Epidermal melanocyte (primary cell): ENCODE data around the gene BCAR3.
A peak's percentile ranks its signal among the peaks of the same experiment; 100 is the strongest.
"Not testable (repeated sequence)": the region's sequence is repeated elsewhere in the genome, so short reads cannot be mapped to it uniquely, and the experiment has no call there.

Source experiments
- DNase-seq: peaks from one replicate; pipeline ENCODE4 v3.0.0; 2011; ENCODE audit warnings: low spot score; ENCODE audit not compliant: insufficient read length

Gene BCAR3

DNA sequence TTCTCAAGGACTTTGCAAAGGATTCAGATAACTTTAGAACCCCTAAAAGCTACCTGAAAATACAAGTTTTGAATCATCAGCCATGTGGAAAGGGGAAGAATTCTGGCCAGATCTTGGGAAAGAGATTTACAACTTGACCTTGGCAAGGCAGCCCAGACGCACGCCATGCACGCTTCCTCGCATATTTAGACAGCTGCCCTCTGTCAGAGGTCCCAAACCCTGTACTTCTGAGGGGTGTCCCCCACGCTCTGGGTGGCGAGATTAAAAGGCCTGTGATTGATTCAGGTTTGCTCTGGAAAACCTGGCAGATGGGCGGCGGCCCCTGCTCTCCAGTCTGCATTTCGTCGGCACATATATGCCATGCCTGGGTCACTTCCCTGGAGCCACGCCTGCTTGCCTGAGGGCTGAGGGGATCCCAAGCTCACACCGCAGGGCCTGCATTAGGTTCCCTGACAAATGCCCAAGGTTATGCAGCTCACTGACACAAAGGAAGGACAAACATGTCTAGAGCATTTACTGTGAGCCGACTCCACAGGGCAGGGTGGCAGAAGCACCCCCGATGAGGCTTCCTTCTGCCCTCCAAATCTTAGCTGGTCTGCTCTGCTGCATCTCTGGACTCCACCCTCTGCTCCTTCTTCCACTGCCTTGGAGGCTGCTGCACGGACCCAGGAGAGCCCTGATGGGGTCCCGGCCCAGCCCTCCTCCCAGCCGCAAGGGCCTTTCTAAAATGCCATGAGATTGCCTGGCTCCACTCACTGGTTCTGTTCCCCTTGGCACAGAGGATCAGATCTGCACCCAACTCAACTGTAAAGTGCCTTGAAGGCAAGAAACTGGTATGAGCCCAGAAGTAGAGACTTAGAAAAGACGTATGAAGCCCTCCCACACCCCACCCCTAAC lies 103.9 kb downstream of the BCAR3 start:
- DNase-seq = no peak

DNA sequence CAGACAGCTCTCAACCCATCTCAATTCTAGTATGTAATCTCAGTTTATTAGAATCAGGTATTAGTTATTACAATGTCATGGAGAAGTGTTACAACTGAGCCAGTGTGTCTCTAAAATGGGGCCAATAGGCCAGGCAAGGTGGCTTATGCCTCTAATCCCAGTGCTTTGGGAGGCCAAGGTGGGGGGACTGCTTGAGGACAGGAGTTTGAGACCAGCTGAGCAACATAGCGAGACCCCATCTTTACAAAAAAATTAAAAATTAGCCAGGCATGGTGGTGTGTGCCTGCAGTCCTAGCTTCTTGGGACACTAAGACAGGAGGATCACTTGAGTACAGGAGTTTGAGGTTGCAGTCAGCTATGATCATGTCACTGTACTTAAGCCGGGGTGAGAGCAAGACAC lies 104.9 kb downstream of the BCAR3 start:
- no peak for DNase-seq

DNA sequence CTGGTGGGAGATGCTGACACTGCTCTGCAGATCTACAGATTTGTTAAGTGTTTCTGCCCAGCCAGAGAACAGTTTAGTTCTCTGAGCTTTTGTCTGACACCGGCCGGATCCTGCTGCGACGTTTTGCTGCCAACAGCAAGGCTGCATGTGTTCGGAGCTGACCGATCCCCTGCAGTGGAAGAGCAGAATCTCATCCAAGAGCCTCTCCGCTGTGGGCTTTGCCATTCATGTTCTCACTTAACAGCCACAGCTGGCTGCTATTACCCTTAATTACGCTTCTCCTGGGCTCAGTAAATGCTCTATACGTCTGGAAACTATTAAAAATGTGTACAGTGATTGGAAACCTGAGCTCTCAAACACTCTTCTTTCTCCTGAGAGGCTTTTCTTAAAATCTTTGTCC lies 105.3 kb downstream of the BCAR3 start:
- DNase-seq = no peak

DNA sequence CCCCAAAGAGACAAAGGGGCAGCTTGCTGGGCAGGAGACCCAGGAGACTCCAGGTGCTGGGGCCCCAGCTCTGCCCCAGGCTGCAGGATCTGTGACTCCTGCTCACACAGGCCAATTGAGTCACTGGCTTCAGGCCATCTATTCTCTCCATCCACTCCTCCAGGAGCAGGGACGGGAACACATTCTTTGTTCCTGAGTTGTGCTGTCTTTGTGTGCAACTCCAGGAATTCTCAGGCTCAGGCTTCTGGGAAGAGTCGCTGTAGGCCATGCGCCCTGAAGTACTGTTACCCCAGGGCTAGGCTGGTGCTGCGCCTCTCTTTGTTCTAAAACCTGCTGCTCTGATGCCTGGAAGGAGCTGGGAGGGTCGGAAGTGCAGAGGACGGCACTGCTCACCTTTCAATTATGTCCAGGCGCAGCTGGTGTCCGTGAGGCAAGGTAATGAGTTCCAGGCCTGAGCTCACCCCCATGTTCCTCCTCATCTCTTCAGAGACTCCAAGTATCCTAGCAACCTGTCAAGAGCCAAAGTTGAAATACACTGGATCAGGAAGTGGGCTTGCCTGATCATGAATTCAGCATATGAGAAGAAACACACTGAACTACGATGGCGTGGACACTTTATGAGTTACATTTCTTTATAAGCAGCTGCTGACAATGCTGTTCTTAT lies 105.9 kb downstream of the BCAR3 start:
- no peak for DNase-seq

DNA sequence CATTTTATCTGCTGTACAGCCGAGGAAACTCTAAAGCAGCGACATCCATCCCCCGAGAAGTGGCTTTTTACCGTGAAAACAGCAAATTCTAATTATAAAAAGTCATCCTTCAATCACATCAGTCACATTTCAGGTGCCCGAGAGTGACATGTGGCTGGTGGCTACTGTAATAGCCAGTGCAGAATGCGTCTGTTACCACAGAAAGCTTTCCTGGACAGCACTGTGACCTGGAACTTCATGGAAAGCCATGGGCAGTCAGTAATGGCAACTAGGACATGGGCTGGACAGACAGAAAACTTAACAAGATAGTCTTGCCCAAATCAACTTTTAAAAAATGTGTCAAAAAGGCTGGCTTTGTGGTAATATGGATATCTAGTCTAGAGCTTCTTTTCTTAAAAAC lies 106.6 kb downstream of the BCAR3 start:
- DNase-seq = no peak

DNA sequence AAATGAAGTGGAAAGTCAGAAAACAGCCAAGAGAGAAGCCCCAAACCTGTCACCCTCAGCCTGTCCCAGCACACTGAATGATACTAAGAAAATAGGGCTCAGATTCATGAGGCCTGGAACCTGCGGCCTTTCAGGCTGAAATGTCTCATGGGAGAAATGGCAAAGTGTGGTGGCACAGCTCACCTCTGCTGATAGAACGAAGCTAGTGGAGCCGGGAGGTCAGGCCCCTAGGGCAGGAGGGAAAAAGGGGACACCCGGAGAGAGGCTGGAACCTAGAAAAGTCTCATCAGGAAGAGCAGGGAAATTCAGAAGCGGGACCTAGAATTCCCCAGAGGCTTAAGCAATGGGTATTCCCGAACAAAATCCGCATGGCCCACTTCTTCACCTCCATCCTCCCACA lies 107.1 kb downstream of the BCAR3 start:
- no peak for DNase-seq

DNA sequence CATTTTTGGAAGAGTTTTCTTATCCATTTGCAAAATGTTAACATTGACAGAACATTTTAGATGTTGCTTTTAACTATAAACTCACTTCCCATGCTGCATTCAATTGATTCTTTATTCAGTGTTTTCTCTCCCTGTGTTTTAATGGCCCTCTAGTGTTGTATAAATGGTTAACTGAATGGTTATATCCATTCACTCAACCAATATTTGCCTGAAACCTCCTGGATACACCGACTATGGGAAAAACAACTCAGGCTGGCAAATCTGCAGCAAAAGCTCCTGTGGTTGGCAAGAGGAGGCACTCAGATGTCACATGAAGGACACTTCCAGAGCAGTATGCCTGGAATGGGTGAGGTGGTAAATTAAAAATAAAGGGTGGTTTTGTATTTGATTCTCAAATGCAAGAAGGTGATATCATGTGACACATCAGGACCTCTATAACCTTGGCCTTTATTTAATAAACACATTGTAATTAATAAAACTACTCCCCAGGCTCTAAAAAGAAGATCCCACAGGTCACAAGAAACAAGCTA lies 107.6 kb downstream of the BCAR3 start:
- DNase-seq = no peak

DNA sequence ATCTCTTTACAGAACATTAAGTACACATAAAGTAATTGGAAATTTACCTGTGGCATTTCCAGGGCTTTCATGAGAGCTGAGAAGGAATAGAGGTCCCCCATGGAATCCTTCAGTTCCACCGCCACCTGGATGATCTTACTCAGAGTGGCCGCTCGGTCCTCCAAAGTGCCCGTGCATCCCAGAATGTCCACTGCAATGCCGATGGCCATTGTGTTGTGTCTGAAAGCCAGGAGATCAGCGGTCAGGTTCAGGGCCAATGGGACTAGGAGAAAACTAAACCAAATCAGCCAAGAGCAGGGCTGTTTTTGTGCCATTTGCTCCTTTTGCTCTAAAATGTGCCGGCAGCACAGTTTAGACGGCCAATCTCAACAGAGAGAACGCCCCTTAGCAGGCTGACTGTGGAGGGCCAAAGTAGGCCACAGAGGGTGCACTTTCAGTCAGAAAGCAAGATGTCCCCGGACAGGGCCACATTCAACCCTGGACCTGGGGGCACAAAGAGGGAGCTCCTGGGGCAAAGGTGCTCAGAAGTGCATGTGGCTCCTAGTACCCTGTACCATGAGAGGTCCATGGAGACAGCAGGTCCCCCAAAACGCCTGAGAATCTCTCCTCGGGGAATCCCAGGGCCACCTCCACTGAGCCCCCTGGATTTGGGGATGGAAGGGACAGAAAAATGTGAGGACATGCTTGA lies 109.9 kb downstream of the BCAR3 start:
- DNase-seq = no peak

DNA sequence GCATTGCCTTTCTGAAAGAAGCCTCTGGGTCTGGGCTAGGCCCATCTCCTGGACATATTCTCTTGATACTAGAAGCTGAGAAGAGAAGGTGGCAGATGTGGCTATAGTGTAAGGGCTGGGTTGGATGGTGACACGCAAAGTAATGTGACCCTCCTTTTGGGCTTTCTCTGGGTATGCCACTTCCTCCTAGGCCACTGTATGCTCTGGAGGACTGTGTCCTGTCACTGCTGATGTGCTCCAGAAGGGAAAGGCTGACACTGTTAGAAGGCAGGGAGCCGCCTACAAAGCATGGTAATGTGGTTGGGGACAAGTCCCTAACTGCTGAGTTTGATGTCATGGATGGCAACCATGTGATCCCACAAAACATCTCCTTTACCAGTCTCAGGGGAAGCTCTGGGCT lies 112.1 kb downstream of the BCAR3 start:
- DNase-seq = no peak

DNA sequence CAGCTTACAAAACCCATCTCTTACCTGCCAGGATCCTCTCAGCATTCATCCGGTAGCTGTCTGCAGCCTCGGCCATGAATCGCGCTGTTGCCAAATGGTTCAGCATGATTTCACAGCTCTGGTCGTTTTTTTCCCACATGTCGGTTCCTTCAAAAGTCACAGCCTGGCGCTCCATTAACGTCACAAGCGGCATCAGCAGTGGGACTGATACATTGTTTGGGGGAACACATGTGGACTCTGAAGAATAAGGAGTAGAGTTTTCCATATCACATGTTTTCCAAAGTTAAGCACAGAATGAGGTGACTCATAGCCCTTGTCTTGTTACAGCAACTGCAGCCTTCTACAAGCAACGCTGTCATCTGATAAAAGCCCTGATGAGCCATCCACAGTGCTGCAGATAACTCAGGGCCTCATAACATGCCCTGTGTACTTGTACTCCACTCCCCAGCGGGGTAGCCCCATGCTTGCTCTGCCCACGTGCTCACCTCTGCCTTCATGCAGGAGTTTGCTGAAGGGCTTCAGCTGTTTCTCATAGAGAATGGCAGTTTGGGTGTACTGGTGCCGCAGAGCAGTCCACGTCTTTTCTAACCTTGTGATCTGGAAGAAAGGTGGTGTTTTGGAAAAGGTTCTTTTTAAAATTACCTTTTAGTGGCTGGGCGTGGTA lies 114.2 kb downstream of the BCAR3 start:
- no peak for DNase-seq

DNA sequence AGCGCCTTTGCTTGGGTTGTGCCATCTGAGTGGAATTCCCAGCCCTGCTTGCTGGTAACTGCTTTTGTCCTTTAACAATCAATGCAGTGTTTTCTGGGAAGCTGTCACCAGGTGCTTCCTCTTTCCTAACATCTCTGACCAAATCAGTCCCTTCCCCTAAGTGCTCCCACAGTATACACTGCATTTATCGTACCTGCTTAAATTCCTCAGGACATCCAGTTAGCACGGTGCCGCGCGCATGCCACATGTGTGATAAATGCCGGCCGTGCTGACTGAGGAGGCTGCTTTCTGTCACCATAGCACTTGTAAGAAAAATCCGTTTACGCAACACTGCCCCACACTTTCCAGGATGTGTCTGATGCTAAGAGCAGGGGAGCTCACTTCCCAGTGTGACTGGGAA lies 115.4 kb downstream of the BCAR3 start:
- DNase-seq = no peak

DNA sequence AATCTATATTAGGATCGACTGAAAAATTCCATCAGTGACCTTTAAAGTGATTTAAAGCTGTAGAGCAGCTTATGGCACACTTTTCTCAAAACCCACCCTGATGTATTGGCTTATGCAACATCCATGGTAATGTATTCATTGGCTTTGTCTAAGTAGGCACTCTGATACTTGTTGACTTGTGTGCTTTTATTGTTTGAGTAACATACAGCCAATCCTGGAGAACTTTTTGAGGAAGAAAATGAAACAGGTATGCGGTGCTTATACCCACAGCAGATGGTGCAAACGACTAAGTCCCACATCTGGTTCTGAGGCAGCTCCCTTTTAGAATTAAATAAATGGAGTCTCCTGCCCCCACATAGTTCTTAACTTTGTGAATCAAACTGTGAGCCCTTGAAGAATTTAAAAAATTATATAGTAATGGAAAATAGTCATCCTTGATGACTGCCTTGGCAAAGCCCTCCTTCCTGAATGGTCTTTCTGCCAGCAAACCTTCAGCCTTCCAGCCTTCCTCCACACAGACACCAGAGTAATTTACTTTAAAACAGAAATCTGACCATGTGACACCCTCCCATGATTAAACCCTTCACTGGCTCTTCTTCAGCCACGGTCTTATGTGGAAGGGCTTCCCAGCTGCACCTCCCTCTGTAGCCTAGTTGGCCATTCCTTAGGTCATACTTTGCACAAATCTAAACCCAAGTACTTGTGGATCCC lies 116.0 kb downstream of the BCAR3 start:
- DNase-seq = no peak

DNA sequence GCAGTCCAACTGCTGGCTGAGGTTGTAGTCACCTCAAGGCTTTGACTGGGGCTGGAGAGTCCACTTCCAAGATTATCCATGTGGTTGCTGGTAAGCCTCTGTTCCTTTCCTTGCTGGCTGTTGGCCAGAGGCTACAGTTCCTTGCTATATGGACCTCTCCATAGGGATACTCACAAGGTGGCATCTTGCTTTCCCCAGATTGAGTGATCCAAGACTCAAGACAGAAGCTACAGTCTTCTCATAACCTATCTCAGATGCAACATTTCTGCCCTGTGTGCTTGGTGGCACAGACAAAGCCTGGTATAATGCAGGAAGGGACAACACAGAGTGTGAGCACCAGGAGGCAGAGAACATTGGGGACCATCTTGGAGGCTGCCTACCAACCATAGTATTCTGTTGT lies 121.9 kb downstream of the BCAR3 start:
- DNase-seq = no peak

DNA sequence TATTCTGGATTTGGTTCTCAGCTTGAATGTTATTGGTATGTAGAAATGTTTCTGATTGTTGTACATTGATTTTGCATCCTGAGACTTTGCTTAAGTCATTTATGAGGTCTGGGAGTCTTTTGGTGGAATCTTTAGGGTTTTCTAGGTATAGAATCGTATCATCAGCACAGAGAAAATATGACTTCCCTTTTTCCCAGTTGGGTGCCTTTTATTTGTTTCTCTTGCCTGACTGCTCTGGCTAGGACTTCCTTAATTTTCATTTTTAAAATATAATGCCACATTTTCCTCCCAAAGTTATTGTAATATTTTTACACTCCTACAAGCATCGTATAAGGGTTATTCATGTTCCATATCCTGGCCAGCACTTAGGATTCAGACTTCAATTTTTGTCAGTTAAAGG lies 122.6 kb downstream of the BCAR3 start:
- no peak for DNase-seq

DNA sequence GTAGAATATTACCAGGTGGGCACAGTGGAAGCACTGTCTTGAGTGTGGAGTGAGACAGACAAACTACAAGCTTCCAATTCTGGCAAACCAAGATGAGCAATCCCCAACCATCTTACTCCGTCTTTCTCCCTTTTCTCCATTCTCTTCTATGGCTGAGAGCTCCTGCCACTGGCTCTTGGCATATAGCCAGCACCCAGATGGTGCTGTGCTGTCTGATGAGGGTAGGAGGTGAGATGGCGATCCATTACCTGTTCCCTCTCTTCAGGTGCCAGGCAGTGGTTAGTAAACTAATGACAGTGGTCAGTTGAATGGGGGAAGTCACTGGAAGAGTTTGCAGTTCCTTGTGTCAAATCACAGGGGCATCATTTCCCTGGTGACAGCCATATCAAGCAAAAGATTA lies 125.3 kb downstream of the BCAR3 start:
- no peak for DNase-seq

DNA sequence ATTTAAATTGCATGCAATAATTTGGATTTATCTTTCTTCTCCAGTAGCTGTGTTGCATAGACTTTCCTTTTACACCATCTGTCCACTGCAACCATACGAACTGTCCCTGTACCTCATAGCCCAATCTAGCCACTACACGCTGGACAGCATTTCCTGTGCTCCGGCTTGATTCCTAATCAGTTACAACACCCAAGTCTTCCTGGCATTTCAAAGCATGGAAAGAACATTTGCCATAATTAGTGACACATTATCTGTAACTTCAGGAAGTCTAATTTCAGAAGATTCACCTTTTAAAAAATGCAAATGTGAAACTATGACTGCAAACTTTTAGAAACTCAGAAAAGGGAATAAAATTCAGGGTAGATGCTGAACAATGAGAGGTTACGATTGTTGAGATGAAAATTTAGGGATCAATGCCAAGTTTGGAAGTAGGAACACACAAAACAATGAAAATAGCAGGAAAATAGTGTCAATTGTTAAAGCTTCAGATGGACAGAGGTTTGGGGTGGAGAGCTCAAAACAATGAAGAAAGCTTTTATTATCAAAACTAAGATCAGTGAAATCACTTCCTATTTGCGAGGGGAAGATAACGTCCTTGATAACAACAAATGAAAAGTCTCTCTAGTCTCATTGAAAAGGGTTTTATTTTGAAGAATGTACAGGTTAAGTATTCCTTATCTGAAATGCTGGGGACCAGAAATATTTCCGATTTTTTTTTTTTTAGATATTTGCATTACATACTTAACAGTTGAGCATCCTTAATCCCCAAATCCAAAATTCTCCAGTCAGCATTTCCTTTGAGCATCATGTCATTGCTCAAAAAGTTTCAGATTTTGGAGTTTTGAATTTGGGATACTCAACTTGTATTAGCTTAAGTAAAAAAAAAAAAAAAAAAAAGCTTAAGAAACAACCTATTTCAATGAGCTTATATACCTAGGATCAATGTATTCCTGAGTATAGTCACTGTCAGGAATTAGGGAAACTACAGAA lies 126.5 kb downstream of the BCAR3 start:
- no peak for DNase-seq

DNA sequence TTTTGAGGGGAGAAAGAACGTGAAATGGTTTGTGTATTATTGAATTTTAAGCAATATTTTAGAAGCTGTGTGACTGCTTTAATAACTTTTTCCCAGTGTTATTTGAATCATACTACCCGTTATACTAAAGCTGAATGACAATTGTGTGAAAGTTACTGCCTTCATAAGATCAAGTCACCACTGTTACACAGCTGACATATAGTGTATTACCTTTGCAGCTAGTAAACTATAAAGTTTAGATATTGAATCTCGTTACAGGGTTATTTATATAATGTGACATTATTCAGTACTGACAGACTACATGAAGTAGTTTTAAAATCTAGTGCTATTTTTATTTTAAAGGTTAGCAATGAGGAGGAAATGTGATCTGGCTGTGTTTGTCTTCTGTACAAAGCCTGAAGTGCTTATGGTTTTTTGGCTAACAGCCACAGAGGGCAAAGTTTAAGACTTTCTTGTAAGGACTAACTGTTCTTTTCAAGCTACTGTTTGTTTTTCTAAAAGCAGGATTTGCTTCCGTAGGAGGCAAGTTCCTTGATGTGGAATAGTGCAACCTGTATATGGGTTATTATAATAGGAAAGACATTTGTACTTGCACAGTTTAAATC lies 127.6 kb downstream of the BCAR3 start:
- DNase-seq = not testable (repeated sequence)

DNA sequence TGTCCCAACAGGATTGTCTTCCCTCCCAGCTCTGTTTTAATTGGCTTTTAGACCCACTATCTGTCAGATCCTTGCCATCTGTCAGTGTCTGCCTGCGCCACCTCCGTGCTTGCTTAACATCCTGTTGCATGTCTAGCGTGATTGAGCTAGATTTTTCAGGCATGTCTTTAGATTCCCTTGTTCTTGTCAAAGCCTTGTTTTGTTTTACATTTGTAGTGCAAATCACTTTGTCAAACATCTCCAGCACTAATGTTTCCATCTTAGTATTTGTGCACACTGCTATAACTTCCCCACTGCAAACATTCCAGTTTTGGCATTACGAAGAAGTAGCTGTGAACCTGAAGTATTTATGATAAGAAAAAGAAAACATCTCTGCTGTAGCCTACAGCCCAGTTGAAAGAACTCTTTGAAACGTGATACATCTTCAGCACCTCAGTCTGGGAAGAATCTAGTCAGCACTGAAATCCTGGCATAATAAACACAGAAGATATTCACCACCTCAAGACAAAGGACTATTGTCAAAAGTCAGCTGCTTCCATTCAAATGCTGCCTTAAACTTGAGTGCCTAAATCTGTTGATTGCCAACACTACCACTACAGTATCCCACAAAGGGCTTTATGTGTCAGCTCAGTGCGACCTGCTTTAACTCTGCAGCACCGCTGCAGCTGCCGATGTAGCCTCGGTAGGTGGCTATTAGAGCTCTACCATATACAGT lies 128.7 kb downstream of the BCAR3 start:
- DNase-seq = peak; percentile 50

DNA sequence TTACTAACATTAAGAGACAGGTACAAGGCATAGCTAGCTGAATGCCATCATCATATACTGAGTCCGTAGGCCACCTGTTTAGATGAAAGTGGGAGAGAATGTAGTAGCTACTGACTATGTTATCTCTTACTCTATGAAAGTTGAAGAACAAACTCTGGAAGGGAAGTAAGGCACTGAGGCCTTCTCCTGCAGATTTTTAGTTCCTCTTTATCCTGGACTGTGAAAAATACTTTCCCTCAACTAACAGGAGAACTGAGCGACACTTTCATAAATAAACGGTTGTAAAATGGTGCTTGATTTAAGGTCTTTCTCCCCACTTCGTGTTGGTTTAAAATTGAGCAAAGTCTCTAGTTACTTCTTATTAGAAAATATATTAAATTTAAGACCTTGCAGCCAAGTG lies 131.8 kb downstream of the BCAR3 start:
- no peak for DNase-seq
